Measurements from ENCODE around the gene SIRT1. TPM values are rescaled to one million over a fixed set of nuclear protein-coding genes. Genes with fewer than 3 reads are reported as not detected.

Gene SIRT1
- total RNA-seq, 2 experiments from 2014 or later: 29.9 to 32.0 TPM

Other genes with a start within 250 kb of the SIRT1 start
- gene CTNNA3, start 188.5 kb upstream of the SIRT1 start, total RNA-seq: not detected
- gene DNAJC12, start 46.5 kb upstream of the SIRT1 start, total RNA-seq: 10 to 100 TPM in 1 of 2 experiments, 1 to 10 TPM in 1; 8.8 to 11.5 TPM
- 10 to 100 TPM; 55.7 to 59.0 TPM for gene HERC4, start 190.6 kb downstream of the SIRT1 start, total RNA-seq
- under 1 TPM in 1 of 2 experiments, not detected in 1; 0.05 TPM for gene MYPN, start 224.8 kb downstream of the SIRT1 start, total RNA-seq

Measured in activated CD4-positive, alpha-beta memory T cell treated with anti-CD3 and anti-CD28 coated beads for 36 hours (primary cell).